HepG2 (cell line): ENCODE results near the gene PLAGL2. TPM values are rescaled to one million over a fixed set of nuclear protein-coding genes. Genes with fewer than 3 reads are reported as not detected.

Experiments
- ATAC-seq: fragments of 200-7000 bp; cut with Tn5 transposase; 3 replicates; pipeline ENCODE4 v1.9.1; 2020; ENCODE audit warnings: mild to moderate bottlenecking, moderate library complexity
- BruUV-seq: library from RNA; stranded (reverse); fragments of 400-500 nt; replicated peaks from 2 replicates; lab custom pipeline; 2021; lab: Mats Ljungman, UMichigan
- CTCF ChIA-PET: fragments of 300-600 bp; formaldehyde crosslinking; extraction: SDS; loops from one replicate; lab custom pipeline; 2021; ENCODE audit warnings: low total read pairs, inconsistent platforms, low intra/inter-chr PET ratio; lab: Yijun Ruan, JAX
- POLR2A ChIA-PET: fragments of 350-600 bp; sonication (Branson Sonifier 250); formaldehyde crosslinking; loops from one replicate; lab custom pipeline; 2020; ENCODE audit warnings: antibody characterized with exemption, inconsistent platforms; lab: Yijun Ruan, JAX
- DNase-seq: peaks from one replicate; pipeline ENCODE4 v3.0.0-alpha.2; 2015; ENCODE audit warnings: low spot score
- FAIRE-seq: peaks from 3 replicates; lab custom pipeline; 2011; peaks lifted over from hg19 to GRCh38; lab: Jason Lieb, UNC
- H2AFZ ChIP-seq: one replicate; pipeline ENCODE4 v1.6.1; 2011; ENCODE audit warnings: low read length, inconsistent platforms
- H3K27ac ChIP-seq: fragments of 300-600 bp; 3 replicates; pipeline ENCODE4 v1.8.0; 2011; ENCODE audit warnings: mixed run types, mild to moderate bottlenecking, mixed read lengths, low read length, inconsistent platforms; ENCODE audit not compliant: insufficient read depth; ENCODE audit errors: extremely low read length
- H3K27me3 ChIP-seq, 2 experiments: fragments of 200-600 bp in 1 of 2; 2 replicates in 1 of 2; 3 replicates in 1 of 2; pipeline versions ENCODE4 v1.6.0 to v1.8.0; 2011; ENCODE audit warnings: low read length in 2 of 2, mild to moderate bottlenecking in 2 of 2, moderate library complexity in 2 of 2, inconsistent platforms in 1 of 2; ENCODE audit not compliant: insufficient read depth in 2 of 2, control insufficient read depth in 1 of 2
- H3K36me3 ChIP-seq, 2 experiments: fragments of 200-600 bp in 1 of 2; replicated peaks in 1 of 2; 2 replicates in 1 of 2; 3 replicates in 1 of 2; pipeline versions ENCODE4 v1.5.1 to v1.8.0; 2011; ENCODE audit warnings: low read length in 2 of 2, inconsistent platforms in 1 of 2; ENCODE audit not compliant: insufficient read depth in 2 of 2, control insufficient read depth in 1 of 2
- H3K4me1 ChIP-seq: 2 replicates; pipeline ENCODE4 v1.5.1; 2012; ENCODE audit warnings: low read length, inconsistent platforms; ENCODE audit not compliant: insufficient read depth
- H3K4me2 ChIP-seq: 2 replicates; pipeline ENCODE4 v1.6.0; 2011; ENCODE audit warnings: low read depth, low read length, inconsistent platforms
- H3K4me3 ChIP-seq, 3 experiments: fragments of 200-600 bp in 1 of 3; sonication (generic), shearing (Covaris generic) in 1 of 3; replicated peaks in 1 of 3; 2 replicates each; pipeline ENCODE4 v1.5.1; 2011 to 2016; ENCODE audit warnings: low read length in 3 of 3, inconsistent platforms in 2 of 3, low read depth in 2 of 3, mild to moderate bottlenecking in 2 of 3, control low read depth in 1 of 3, mixed read lengths in 1 of 3; ENCODE audit not compliant: insufficient read depth in 1 of 3
- H3K79me2 ChIP-seq: one replicate; pipeline ENCODE4 v1.6.1; 2011; ENCODE audit warnings: low read length, inconsistent platforms; ENCODE audit not compliant: insufficient read depth
- H3K9ac ChIP-seq: 2 replicates; pipeline ENCODE4 v1.6.0; 2011; ENCODE audit warnings: mild to moderate bottlenecking, low read depth, low read length, inconsistent platforms; ENCODE audit not compliant: insufficient read depth
- H3K9me3 ChIP-seq: 2 replicates; pipeline ENCODE4 v1.5.1; 2012; ENCODE audit warnings: mild to moderate bottlenecking, low read length
- H4K20me1 ChIP-seq: 2 replicates; pipeline ENCODE4 v1.6.0; 2011; ENCODE audit warnings: inconsistent platforms, mild to moderate bottlenecking, low read length, moderate library complexity; ENCODE audit not compliant: insufficient read depth
- ATRX ChIP-seq: sonication (generic); formaldehyde crosslinking; IDR thresholded peaks from 2 replicates; pipeline ENCODE4 v1.4.0; 2020; ENCODE audit warnings: missing genetic modification reagents, borderline replicate concordance
- CREB1 ChIP-seq, 2 experiments: fragments of 450-650 bp in 1 of 2; IDR thresholded peaks; 2 replicates each; pipeline ENCODE4 v1.6.1; 2016 to 2017; ENCODE audit warnings: control low read depth in 1 of 2, mild to moderate bottlenecking in 1 of 2, missing compliant biosample characterization in 1 of 2, missing genetic modification characterization in 1 of 2
- MEIS2 ChIP-seq: sonication (generic); formaldehyde crosslinking; IDR thresholded peaks from 2 replicates; pipeline ENCODE4 v1.9.0; 2021; ENCODE audit warnings: mild to moderate bottlenecking, missing genetic modification reagents
- POGK ChIP-seq: sonication (generic); formaldehyde crosslinking; conservative IDR thresholded peaks from 2 replicates; pipeline ENCODE4 v1.8.0; 2022; ENCODE audit warnings: mild to moderate bottlenecking, moderate library complexity, missing genetic modification reagents
- ZMYM3 ChIP-seq: sonication (generic); formaldehyde crosslinking; IDR thresholded peaks from 2 replicates; pipeline ENCODE4 v1.5.1; 2020; ENCODE audit warnings: mild to moderate bottlenecking, missing genetic modification reagents
- ZNF224 ChIP-seq: sonication (generic); formaldehyde crosslinking; IDR thresholded peaks from 2 replicates; pipeline ENCODE4 v1.5.0; 2020; ENCODE audit warnings: mild to moderate bottlenecking, missing genetic modification reagents
- ZNF383 ChIP-seq: sonication (generic); formaldehyde crosslinking; IDR thresholded peaks from 2 replicates; pipeline ENCODE4 v1.4.0; 2020; ENCODE audit warnings: missing genetic modification reagents, mild to moderate bottlenecking, borderline replicate concordance
- ZNF501 ChIP-seq: sonication (generic); formaldehyde crosslinking; IDR thresholded peaks from 2 replicates; pipeline ENCODE4 v1.5.1; 2020; ENCODE audit warnings: mild to moderate bottlenecking, moderate library complexity, missing genetic modification reagents
- ZNF512B ChIP-seq: sonication (generic); formaldehyde crosslinking; IDR thresholded peaks from 2 replicates; pipeline ENCODE4 v1.5.1; 2020; ENCODE audit warnings: missing genetic modification reagents, mild to moderate bottlenecking, borderline replicate concordance
- ZNF605 ChIP-seq: sonication (generic); formaldehyde crosslinking; IDR thresholded peaks from 2 replicates; pipeline ENCODE4 v1.8.0; 2022; ENCODE audit warnings: mild to moderate bottlenecking, missing genetic modification reagents
- ZNF747 ChIP-seq: sonication (generic); formaldehyde crosslinking; IDR thresholded peaks from 2 replicates; pipeline ENCODE4 v1.8.1; 2023; ENCODE audit warnings: missing genetic modification reagents, mild to moderate bottlenecking, borderline replicate concordance
- WGBS: methylation state at CpG from one replicate; pipeline ENCODE4 v1.1.6; 2017; ENCODE audit warnings: low lambda C conversion rate; 5-methylcytosine and 5-hydroxymethylcytosine counted together
- in situ Hi-C: cut with HindIII; loops from 2 replicates; pipeline ENCODE4 v1.10.0; 2017; ENCODE audit warnings: low pct_unique_long_range_greater_than_20kb; ENCODE audit not compliant: extremely low pct_ligation_motif_present
- intact Hi-C: fragments of 100-400 bp; cut with micrococcal nuclease; formaldehyde crosslinking; loops from one replicate; pipeline ENCODE4 v1.10.0; 2022; ENCODE audit not compliant: unreplicated experiment
- polyA plus RNA-seq, 8 experiments: library from polyadenylated mRNA; depleted of rRNA in 3 of 8; stranded (reverse) in 7 of 8; unstranded in 1 of 8; fragments of >200 nt; fragmentation: Illumina TruSeq in 4 of 8; extraction: Trizol in 4 of 8; gene quantifications; 2 replicates each; pipeline versions ENCODE4 v1.2.1 to v1.2.3, GENCODE V29; 2011 to 2016; ENCODE audit warnings: low read depth in 4 of 8, missing spikeins in 1 of 8, mixed read lengths in 1 of 8; ENCODE audit not compliant: insufficient read depth in 1 of 8
- total RNA-seq, 5 experiments: library from RNA; depleted of rRNA; stranded (reverse); fragments of >200 nt; fragmentation: Illumina TruSeq; extraction: Trizol; gene quantifications; 2 replicates each; pipeline ENCODE4 v1.2.3, GENCODE V29; 2016; ENCODE audit warnings: low read depth in 1 of 5

PLAGL2 gene
- total and polyA plus RNA-seq, 2 of the 13 experiments (the other 11 are each of a cell fraction or from before 2014, with no cell fraction given): 15.2 to 15.3 TPM

DNA sequence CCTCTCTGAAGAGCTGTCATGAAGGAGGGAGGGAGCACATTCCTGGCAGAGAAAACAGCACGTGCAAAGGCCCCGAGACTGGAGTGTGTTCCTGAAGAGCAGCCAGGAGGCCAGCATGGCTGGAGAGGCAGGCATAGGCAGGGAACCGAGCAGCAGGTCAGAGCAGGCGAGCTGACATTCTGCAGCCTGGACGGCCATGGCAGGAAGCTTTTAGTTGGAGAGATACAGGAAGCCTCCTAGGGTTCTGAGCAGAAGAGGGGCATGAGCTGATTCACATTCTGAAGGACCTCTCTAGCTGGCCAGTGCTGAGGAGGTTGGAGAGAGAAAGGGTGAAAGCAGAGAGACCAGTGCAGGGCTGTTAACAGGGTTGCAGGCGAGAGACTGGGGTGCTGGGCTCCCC lies 29.9 kb upstream of the PLAGL2 start (continued):
- TF ChIP-seq ZNF383 (CRISPR knock-in tag) (no peak), ZNF747 (CRISPR knock-in tag) (no peak)

GRCh38 chr20:32236819-32237218 lies 29.3 kb upstream of the PLAGL2 start:
- in situ Hi-C loops: no loop called here
- Histone ChIP-seq H3K4me3 (no peak overlapping the region), H3K4me1 (peaks cover 30% of the 10 kb centered on the region), H3K27me3 (no peaks in the 10 kb centered on the region), H3K9ac (no peak overlapping the region), H3K27ac (peak overlapping the region; percentile 55), H2AFZ (no peak overlapping the region), H3K9me3 (no peaks in the 10 kb centered on the region), H3K79me2 (no peaks in the 10 kb centered on the region), H3K36me3 (peaks cover 13 to 35% of the 10 kb centered on the region in 2 experiments), H3K4me2 (no peak overlapping the region), H4K20me1 (no peaks in the 10 kb centered on the region)
- BruUV-seq: TSS peak; percentile 41
- no peak for DNase-seq
- 0 out of 2 replicates have a peak, but pooled peaks have one; percentile 2 for TF ChIP-seq ZMYM3
- no peak for TF ChIP-seq ATRX (CRISPR knock-in tag)
- TF ChIP-seq ZNF224: 0 out of 2 replicates have a peak, but pooled peaks have one; percentile 27
- no peak for FAIRE-seq
- POLR2A ChIA-PET: interaction anchor here (0.9 to 1.9 kb wide), 3 partner anchors 12 to 54 kb away, joined by 3 to 19 read pairs (median 6); no protein-coding TSS in a partner anchor
- no peak for ATAC-seq
- CTCF ChIA-PET: no interaction called here
- WGBS: 96% methylated on average over 2 of the region's 2 CpGs
- intact Hi-C loops: no loop called here

- H3K36me3 ChIP-seq: peaks cover 15 to 43% of the 10 kb centered on the region in 2 experiments
- DNase-seq: no peak
- ChIA-PET POLR2A (interaction anchor here (0.7 to 1.9 kb wide), 7 partner anchors 8 to 123 kb away, joined by 3 to 19 read pairs (median 3); partner anchors contain the start of gene ASXL1), CTCF (no interaction called here)
- no peak for FAIRE-seq
- no peaks in the 10 kb centered on the region for H3K9me3 ChIP-seq
- peak overlapping the region; percentile 34 for H3K4me2 ChIP-seq
- H2AFZ ChIP-seq: no peak overlapping the region
- intact Hi-C loops: no loop called here
- peaks cover 30% of the 10 kb centered on the region for H3K4me1 ChIP-seq
- H3K27me3 ChIP-seq: no peaks in the 10 kb centered on the region
- ATAC-seq: peak; percentile 58
- H3K4me3 ChIP-seq: no peak overlapping the region; a peak in 1 of 6 replicates
- no TSS peak for BruUV-seq
- H3K27ac ChIP-seq: peak overlapping the region; percentile 55
- no peak overlapping the region for H3K9ac ChIP-seq
- 77% methylated on average over 3 of the region's 3 CpGs for WGBS
- in situ Hi-C loops: no loop called here
- H3K79me2 ChIP-seq: no peaks in the 10 kb centered on the region
- no peaks in the 10 kb centered on the region for H4K20me1 ChIP-seq
- 0 out of 2 replicates have a peak, but pooled peaks have one; percentile 29 for TF ChIP-seq MEIS2 (CRISPR knock-in tag)
- no peak for TF ChIP-seq CREB1 (IDR thresholded peaks at IDR 0.05)
- 0 out of 2 replicates have a peak, but pooled peaks have one; percentile 10 for TF ChIP-seq CREB1 (CRISPR knock-in tag; IDR thresholded peaks at IDR 0.05)
- 0 out of 2 replicates have a peak, but pooled peaks have one; percentile 7 for TF ChIP-seq ZNF501 (CRISPR knock-in tag)
- 0 out of 2 replicates have a peak, but pooled peaks have one; percentile 19 for TF ChIP-seq POGK (CRISPR knock-in tag)
- TF ChIP-seq ZNF512B (CRISPR knock-in tag): no peak
- peak; percentile 60; the same call in 1 of the 2 replicates for TF ChIP-seq ZNF605 (CRISPR knock-in tag)
These were observed 28.5 kb upstream of the PLAGL2 start for GRCh38 chr20:32236048-32236533.
